GM15510 (cell line): ENCODE data around the gene DIO1.
A peak's percentile ranks its signal among the peaks of the same experiment; 100 is the strongest.

Experiments used
- POLR2A ChIP-seq: IDR thresholded peaks from 3 replicates; pipeline ENCODE4 v1.6.1; 2011; ENCODE audit warnings: borderline replicate concordance; ENCODE audit not compliant: insufficient read length; ENCODE audit errors: extremely low read depth

DIO1 gene

DNA sequence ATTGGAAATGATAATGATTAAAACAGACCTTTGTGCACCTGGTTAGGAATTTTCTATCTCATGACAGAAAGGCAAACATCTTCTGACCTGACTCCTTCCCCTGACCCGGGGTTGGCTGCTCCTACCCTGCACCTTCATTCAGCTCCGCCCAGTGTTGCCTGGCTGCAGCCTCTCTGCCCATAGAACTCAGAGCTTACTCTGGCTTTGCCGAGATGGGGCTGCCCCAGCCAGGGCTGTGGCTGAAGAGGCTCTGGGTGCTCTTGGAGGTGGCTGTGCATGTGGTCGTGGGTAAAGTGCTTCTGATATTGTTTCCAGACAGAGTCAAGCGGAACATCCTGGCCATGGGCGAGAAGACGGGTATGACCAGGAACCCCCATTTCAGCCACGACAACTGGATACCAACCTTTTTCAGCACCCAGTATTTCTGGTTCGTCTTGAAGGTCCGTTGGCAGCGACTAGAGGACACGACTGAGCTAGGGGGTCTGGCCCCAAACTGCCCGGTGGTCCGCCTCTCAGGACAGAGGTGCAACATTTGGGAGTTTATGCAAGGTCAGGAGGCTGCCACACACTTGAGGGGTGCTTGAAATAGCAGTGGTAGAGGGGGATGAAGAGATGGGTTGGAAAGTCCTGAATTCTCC is at the start of gene DIO1:
Gene DIO1, plus strand, starts transcription at position 189 of the 638 bp plus-strand sequence. Its CDS starts 24 bp downstream, at position 213.
- no peak for TF ChIP-seq POLR2A

DNA sequence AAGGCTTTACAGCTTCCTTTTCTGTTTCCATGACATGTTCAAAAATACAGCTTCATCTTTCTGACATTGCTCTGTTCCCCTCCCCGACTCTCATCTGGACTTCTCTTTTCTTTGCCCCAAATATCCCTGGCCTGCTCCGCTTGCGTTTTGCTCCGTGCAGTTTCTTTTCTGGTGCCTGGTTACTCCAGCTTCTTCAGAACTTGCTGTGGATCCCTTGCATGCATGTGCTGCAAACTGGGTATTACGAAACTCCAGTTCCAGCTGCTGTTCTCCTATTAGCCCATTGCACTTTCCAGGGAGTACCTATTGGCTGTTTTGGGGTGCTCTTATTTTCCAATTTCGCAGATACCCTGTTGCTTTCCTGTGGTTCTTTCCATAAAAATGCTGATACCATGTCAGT is 46.0 kb upstream of the DIO1 start:
- TF ChIP-seq POLR2A, result no peak

DNA sequence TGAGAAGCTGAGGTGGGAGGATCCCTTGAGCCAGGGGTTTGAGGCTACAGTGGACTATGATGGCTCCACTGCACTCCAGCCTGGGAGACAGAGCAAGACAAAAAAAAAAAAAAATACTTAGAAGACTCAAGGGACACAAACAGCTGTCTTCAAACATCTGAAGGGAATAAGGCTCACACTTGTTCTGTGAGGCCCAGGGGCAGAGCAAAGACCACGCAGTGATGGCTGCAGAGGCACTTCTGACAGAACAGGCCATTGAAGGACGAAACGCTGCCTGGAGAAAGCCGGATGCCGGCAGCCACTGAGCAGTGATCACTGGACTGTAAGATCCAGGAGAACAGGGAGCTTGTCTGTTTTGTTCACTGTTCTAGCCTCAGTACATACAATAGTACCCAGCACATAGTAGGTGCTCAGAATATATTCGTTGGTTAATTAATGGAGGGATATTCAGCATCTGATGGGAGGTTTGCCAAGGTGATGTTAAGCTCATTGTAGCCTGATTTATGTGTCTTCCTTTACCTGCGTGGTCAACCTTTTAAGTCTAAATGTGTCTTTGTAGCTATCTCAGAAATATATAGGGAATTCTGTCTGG is 43.8 kb upstream of the DIO1 start:
- TF ChIP-seq POLR2A, result no peak

DNA sequence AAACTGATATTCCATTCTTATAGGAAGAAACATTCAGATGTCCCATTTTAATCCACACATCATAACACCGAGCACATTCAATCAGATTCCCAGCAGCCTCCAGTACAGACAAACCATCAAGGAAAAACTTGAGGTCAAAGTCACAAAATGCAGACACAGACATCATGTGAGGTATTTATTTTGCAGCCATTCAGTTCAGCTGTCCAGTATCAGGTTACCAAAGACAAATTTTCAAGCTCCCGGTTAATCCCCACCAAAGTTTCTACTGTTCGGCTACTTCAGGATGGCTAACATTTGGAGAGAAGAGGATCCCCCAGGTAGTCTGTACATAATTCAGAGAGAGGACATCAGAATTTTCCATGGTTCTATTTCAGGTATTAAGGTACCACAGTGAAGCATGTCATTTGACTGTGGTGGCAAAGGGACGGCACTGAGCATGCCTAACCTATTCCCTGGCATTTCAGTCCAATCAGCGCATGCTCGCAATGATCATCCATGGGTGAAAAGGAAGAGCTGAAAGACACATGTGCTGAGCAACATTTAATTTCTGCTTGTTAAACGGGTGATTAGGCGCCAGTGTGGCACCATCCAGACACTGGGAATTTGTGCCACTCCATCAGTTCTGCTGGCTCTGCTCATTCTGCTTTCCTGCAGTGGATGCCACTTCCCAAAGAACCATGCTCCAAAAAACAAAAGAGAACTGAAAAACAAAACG is 42.3 kb upstream of the DIO1 start:
- no peak for TF ChIP-seq POLR2A

DNA sequence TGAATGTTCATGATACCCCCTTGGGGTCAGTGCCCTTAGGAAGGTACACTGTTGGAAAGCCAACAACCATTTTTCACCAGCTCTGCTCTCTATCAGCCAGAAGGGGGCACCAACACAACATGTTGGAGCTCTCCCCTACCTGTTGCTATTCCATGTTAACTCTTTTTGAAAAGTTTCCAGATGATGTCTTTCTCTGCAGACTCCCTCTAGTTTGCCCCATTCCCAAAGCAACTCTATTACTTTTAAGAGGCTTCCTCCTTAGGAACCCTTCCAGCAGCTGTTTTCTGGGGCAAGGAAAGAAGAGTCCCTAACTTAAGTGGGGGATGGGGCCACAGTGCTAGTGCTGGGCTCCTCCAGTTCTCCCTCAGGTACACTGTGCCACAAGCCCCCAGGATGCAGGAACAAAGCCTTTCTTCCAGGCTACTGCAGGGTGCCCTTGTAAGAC is 33.0 kb upstream of the DIO1 start:
- no peak for TF ChIP-seq POLR2A

DNA sequence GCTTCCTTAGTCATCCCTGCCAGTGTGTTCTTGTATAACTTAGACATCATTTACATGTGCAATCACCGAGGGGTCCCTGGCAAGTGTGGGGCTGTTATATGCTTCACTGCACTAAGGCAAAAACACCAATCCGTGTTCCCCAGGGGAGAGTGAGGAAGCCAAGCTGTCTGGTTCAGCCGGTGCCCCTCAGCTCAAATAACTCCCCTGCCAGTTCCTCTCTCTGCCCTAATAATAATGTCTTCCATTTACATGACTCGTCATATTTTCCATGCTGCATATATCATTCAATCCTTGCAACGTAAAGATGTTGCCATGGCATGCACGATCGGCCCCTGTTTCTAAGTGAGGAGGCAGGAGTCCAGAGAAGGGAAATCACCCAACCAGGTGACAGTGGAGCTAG is 31.5 kb upstream of the DIO1 start:
- TF ChIP-seq POLR2A, result no peak

DNA sequence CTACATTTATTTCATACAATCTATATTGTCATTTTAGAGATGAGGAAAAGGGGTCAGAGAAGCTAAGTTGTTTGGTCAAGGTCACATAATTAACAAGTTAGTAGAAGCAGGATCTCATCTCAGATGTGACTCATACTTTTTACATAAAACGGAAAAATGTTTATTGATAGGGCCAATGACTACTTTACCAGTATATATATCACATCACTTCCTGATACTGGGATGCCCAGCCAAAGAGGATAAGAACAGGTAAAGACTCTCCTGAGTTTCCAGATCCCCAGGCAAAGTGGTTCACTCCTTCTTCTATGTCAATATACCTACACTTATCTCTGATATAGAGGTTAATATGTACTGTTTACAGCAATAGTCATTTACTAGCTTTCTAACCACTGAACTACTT is 25.4 kb upstream of the DIO1 start:
- no peak for TF ChIP-seq POLR2A

DNA sequence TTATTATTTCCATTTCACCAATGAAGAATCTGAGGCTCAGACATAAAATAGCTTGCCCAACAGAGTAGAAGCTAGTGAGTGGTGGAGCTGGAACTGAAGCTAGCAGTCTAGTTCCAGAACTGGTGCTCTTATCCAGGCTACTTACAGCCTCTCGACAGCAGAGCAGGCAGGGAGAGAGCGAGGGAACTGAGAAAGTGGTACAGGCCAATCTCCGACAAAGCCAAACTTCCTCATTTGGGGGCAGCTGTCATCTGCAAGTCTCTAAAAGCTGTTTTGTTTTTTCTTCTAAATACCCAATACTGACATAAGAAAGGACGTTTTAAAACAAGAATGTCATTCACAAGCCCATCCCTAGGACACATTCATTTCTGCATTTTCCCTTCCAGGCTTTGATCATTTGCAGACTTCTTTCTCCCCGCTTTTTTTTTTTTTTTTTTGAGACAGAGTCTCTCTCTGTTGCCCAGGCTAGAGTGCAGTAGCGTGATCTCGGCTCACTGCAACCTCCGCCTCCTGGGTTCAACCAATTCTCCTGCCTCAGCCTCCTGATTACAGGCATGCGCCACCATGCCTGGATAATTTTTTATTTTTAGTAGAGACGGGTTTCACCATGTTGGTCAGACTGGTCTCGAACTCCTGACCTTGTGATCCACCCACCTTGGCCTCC is 24.4 kb upstream of the DIO1 start:
- TF ChIP-seq POLR2A, result no peak

DNA sequence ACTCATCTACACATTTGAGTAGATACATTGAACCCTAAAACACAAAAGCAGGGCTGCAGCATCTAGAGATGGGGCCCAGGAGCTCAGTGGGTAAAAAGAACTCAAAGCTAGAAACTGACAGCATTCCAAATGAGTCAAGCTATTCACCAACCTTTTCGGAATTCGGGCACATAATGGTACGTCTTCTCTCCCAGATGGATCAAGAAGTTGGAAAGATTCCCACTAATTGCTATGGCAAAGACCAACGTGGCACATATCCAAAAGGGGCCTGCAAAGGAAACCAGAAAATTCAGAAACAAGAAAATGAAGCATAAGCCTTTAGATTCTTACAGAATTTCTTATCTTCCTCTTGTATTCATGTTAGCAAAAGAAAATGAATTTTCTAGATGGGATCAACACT is 22.8 kb upstream of the DIO1 start:
- TF ChIP-seq POLR2A, result no peak

DNA sequence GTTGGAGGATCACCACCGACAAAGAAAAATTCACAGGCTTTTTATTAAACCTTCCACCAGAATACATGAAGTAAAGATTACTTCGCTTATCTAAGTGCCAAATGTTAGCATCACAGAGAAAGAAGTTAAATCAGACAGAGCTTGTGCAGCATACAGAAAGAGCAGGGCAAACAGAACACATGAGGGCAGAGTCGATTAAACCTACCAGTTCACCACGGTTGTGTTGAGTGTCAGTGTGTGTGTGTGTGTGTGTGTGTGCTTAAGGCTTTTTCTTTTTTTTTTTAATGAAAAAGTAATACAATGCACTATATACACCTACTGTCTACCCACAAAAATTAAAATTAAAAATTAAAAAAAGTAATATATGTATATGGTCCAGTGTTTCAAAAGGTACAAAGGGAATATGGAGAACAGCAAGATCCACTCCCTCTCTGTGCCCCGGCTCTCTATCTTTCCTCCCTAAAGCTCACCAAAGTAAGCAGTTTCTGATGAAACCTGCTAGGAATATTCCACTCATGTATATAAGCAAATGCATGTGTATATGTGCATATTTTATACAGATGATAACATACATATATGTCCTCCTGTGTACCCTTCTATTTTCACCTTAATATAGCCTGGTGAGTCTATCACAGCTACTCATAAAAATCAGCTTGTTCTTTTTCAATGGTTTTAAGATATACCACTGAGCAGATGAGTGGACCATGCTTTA is 22.1 kb upstream of the DIO1 start:
- TF ChIP-seq POLR2A, result no peak

DNA sequence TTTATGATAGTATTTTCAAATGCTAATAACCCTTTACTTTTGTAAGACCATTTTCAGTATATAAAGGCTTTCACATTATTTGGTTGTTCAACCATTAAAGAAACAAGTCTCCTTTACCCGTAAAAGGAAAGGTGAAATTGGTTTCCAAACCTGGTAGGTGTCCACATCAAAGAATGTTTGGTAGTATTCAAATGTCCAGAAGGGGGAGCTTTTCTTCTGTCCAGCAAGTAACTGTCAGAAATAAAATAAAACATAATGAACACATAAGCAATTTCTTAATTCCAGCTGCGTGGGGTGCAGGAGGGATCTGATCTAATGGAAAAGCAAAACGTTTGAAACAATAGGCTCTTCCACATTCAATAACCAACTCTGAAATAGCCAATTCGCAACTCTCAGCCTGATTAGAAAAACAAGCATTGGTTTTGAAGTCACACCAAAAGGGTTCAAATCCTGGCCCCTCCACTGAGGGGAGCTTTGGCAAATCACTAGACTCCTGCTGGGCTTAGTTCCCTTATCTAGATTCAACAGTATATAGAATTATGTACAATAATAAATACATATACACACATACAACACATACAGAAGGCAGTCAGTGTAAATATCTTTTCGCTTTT is 15.4 kb upstream of the DIO1 start:
- no peak for TF ChIP-seq POLR2A

DNA sequence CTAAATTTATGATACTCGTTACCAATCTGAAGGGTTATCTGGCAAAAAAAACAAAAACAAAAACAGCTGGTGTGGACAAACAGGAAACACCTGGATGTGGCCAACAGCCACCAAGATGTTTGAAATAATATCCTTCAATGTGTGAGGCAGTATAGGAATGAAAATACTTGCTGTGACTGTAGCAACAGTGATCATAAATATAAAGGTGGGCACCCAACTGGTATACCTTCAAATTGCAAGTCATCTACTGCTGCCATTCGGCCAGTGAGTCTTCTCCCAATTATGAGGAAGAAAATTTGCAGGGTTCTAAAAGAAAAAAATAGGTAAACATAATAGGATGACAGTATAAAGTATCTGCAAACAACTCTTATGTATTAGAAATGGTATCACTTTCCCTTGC is 5.3 kb upstream of the DIO1 start:
- no peak for TF ChIP-seq POLR2A

DNA sequence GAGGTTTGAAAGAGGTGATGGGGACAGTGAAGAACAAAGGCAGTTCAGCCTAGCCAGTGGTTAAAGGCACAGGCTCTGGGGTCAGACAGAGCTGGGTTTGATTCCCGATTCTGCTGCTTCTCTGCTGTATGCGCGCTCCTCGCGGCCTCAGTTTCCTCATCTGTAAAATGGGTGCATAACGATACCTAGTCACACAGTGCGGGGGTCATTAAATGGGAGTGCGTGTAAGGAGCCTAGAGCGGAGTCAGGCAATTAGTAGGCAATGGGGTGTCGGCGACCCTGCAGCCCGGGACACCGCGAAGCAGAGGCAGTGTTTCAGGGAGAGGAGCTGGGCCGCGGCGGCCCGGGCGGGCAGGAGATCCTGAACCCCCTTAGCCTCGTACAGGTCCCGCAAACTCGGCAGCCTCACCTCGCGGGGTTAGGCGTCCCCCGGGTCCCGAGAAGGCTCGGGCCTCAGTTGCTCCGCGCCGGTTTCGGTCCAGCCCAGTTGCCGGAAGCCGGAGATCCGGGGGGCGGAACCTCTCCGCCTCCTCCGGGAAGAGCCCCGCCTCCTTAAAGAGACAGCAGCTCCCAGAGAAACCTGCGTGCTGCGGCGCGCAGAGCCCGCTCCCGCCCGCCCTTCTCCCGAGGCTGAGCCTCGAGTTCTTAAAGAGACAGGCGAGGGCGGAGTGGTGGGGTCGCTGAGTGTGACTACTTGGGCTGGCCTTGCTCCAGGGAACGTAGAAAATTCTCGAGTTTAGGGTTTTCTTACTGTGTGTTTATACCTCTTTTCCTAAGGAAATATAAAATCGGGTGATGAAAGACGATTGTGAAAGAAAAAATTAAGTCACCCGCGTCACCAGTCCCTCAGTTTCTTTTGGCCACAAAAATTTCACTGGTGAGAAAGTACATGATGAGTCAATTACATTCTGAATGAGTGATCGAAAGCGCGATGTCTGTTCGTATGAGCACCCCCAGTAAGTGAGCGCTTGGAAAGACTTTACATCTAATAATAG is 4.4 kb upstream of the DIO1 start, which contains the start of gene YIPF1:
Gene YIPF1, minus strand, starts transcription at position 494 of the 995 bp plus-strand sequence. CDS start 860 bp downstream, outside the sequence.
- peak; percentile 82 for TF ChIP-seq POLR2A

DNA sequence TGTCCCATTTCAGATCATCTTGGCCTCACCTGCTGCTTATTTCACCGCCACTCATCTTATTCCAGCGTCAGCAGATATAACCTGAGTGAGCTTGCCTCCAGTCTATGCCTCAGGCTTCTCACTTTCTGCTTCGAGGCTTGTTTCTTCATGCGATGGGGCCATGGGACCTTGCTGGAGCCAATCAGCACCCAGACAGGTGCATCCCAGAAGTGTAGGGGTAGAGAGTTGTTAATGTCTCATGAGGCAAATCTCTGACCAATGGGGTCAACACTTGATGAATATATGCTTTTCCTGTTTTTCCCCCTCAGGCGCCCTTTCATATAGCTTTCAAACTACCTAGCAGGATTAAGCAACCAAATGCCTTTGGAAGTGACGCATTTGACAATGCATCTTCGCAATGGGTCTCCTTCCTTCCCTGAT is 3.5 kb upstream of the DIO1 start:
- no peak for TF ChIP-seq POLR2A

DNA sequence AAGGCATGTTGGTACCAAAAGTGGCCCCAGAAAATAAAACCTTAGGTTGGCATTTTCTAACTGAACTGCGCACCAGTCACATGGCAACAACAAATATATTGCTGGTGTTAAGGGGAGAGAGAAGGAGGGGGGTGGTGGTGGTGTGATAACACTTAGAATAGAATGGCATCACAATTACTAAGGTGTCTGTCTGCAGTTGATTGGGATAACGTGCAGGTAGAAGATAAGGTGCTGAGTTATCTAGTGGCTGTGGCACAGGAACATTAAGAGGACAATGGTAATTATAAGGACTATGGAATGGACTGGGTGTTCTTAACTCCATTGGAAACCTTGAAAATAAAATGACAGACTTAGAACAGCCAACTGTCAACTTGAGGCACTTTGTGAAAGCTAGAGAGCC is 3.0 kb upstream of the DIO1 start:
- TF ChIP-seq POLR2A, result no peak
